ENCODE measurements around the gene UPP2.

The UPP2 gene

DNA sequence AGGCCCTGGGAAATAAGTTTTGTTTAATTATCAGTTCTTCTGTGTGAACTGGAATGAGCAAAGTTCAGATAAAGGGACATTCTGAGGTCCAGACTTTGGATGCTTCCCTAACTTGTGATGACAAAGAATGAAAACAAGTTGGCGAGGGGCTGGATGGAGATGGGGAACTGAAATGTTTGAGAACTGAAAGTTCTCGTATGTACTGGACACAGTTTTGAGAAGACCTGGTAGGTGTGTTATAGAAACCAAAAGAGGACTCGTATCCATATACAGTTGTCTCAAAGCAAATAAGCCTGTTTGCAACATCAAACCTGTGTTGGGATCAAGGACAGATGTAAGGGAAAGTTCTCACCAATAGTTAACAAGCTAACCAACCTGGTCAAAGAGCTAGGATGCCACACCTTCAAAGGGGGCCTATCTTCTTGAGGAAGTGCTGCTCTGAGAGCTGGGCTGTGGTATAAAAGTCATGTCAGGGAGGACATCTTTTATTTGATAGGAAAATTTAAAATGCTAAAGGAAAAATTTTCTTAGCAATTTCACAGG, at the start of gene UPP2:
Gene UPP2 (plus strand): TSS at position 493 of the 543 bp plus-strand sequence. CDS start 188 bp downstream, outside the sequence.
- DNase-seq: no peak

DNA sequence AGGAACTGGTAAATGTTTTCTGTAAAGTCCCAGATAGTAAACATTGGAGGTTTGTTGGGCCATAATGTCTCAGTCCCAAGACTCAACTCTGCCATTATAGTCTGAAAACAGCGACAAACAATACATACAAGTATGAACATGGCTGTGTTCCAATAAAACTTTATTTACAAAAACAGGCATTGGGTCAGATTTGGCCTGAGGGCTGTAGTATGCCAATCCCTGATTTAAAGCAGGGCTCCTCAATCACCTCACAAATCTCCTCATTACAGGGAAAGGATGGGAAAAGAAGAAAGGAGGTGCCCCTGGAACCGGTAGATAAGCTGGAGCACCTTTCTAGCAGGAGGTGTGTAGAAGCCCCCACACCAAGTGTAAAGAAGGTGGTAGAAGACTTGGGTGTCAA, 48.9 kb upstream of the UPP2 start:
- DNase-seq: no peak

DNA sequence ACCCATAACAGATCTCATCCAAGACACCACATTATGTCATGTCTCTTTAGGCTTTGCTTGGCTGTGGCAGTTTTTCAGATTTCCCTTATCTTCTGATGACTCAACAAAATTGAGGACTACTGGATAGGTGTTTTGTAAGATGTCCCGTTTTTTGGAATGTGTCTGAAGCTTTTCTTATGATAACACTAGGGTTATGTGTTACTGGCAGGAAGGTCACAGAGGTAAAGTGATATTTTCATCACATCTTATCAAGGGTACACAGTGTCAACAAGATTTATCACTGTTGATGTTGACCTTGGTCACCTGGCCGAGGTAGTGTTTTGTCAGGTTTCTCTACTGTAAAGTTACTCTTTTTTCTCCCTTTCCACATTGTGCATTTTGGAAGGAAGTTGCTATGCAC, 44.8 kb upstream of the UPP2 start:
- DNase-seq: no peak

DNA sequence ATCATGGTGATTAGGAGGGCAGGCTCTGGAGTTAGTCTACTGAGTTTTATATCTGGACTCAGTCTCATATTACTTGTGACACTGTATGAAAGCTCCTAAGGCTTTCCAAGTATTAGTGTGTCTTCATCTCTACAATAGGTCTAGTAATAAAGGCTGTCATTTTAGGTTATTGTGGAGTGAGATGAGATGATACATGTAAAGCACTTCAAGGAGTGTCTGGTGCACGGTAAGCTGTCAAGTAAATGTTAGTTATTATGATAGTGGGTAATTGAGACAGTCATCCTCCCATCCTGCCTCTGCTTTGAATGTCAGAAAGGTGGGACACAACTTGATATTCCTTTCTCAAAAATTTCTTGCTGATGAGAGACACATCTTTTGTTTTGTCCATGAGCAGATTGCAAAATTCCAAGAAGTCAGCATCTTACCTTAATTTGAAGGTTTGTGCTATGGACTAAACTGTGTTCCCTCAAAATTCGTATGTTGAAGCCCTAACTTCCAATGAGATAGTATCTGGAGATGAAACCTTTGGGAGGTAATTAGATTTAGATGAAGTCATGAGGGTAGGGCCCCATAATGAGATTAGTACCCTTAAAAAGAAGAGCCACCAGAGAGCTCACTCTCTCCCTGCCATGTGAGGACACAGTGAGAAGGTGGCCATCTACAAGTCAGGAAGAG, 41.4 kb upstream of the UPP2 start:
- no peak for DNase-seq

DNA sequence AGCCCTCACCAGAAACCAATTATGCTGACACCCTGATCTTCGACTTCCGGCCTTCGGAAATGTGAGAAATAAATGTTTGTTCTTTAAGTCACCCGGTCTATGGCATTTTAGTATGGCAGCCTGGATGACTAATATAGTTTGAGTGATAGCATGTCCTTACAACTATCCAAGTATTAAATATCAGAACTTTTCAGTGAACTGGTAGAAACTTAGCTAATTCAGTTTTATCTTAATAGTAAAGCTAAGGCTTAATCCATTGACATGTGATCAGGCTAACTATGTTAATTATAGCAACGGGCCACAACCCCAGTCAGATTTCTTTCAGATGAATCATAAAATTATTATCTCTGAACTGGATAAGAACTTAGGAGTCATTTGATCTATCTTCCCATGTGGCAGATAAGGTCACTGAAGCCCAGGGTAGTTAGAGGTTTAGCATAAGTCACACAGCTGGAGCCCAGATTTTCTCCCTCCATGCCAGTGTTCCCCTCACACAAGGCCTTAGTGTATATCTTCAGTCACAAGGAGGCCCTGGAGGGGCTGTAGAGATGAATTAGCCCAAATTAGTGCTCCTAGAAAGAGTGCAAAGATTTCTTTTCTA, 40.7 kb upstream of the UPP2 start:
- DNase-seq: no peak

DNA sequence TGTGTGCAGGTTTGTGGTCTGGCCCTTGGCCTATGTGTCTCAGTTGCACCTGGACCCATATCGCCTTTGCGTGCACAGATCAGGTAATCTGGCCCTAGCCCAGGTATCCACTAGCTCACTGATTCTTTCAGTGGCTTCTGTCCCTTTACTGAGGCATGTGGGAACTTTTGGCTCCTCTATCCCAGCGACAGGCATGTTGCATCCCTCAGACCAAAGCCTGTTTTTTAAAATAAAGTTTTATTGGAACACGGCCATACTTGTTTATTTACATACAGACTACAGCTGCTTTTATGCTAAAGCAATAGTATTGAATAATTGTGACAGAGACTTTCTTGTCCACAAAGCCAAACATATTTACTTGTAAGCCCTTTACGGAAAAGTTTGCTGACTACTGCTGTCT, 39.9 kb upstream of the UPP2 start:
- no peak for DNase-seq

DNA sequence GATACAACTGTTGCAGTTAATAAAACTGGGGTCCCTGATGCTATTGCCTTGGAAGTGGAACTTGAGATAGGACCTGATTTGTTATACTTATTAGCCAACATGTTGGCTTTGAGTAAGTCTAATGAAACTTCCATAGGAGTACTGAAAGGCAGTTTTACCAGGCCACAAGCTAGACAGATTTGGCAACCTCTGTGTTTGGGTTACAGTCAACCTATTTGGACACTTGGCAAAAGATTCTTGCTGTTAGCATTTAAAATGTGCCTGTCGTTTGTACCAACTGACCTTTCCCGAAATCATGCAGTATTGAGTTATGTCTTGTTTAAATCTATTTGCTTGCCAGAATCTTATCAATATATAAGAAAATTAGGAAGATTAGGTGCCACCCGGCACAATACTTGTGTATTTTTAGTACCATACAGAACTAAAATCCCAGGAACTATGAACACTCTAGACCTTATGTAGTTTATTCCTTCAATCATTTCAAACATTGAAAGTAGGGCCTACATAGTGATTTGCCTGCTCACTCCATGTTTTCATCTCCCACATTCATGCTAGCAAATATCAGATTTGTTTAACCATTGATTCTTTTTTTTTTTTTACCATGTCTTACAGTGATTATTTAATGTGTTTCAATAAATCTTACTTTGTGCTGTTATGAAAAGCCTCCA, 35.5 kb upstream of the UPP2 start:
- DNase-seq: no peak

DNA sequence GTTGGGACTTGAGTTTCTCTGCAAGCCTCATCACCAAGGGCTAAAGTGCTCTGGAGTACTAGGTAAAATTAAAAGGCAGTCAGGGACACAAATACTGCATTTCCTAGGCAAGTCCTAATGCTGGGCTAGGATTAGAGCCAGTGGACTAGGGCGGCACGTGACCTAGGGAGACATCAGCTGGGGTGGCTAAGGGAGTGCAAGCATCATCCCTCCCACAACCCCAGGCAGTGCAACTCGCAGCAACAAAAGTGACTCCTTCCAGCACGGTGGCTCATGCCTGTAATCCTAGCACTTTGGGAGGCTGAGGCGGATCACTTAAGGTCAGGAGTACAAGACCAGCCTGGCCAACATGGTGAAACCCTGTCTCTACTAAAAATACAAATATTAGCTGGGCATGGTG, 30.7 kb upstream of the UPP2 start:
- no peak for DNase-seq

DNA sequence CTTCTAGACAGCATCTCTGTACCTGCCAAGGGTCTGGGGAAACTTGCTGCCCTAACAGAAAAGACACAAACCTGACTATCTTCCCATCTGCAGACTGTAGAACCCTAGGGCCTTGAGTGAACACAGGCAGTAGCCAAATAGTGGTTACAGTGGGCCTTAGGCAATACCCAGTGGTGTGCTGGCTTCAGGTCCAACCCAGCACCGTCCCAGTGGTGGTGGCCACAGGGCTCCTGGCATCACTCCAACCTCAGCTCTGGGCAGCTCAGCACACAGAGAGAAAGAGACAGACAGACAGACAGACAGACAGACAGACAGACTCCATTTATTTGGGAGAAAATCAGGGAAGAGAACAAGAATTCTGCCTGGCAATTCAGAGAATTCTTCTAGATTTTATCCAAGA, 29.3 kb upstream of the UPP2 start:
- no peak for DNase-seq

DNA sequence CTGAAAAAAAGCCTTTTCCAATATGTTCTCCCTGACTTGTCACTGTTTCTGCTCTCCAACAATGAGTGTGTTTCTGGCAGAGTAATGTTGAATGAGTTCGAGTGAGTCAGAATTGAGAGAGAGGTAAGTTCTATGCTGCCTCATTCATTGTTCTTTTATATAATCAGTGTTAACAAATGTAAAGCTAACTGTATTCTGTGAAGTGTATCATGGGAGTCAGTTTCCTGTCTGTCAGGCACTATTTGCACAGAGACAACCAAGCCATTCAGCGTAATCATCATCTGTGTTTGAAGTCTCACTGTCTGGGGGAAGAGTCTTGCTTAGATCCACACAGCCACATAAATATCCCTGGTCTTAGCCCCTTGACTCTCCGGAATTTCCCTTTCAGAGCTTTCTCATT, 22.0 kb upstream of the UPP2 start:
- no peak for DNase-seq

DNA sequence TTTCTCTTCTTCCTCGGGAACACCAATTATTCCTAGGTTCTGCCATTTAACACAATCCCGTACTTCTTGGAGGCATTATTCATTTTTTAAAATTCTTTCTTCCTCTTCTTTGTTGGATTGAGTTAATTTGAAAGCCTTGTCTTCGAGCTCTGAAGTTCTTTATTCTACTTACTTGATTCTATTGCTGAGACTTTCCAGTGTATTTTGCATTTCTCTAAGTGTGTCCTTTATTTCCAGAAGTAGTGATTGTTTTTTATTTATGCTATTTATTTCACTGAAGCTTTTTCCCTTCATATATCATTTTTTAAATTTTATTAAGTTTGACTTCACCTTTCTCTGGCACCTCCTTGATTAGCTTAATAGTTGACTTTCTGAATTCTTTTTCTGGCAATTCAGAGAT, 13.6 kb upstream of the UPP2 start:
- no peak for DNase-seq

DNA sequence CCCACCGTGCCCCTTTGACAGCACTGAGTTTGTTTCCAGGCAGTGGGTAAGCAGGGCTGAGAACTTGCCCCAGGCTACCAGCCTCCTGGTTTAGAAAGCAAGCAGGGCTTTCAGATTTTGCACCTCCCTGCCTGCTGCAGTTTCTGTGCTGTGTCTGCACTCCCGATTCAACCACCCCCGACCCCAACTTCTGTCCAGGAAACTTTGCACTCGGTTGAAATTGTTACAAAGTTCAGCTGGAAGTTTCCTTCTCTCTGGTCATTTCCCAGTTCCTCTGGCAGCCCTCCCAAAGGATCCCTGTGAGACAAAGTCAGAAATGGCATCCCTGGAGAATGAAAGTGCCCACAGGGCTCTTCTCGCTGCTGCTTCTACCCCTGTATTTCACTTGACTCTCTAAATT, 12.4 kb upstream of the UPP2 start:
- DNase-seq: no peak

DNA sequence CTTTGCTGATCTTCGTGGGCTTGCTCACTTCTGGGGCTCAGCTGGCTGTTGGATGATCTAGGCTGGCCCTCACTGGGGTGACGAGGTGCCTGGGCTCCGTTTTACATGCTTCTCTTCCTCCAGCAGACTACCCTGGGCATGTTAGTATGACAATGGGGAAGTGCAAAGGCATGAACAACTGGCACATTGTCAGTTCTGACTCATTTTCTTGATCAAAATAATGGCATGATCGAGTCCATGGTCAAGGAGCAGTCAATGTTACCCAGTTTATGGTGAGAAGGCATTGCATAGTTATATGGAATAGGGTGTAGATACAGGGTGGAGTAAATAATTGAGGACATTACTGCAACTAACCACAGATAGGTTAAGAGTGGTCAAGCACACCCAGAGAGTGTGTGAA, 10.0 kb upstream of the UPP2 start:
- no peak for DNase-seq

DNA sequence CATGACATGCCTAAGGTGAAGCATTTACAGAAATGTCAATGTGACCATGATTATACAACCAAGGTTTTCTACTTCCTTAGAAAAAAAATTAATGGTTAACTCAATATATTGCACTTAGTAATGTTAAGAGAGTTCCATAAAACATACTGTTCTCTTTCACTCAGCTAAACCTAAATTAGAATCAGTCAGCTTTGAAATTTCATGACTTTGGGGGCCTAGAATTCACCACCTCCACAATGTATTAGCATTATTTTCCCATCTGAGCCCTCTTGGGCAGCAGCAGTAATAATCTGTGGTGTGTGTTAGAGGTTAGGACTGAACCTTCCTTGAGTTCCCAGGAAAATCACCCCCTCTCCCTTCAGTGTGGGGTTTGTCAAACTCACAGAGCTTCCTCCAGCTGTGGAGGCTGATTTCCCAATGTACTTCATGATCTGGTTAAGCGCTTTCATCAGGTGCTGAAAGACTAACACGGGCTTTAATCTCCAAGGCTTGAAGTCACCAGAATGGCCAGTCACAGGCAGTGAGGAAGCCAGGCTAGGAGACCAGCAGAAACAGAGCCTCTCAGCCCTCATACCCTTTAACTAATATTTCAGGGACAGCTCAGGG, 7.1 kb upstream of the UPP2 start:
- no peak for DNase-seq

DNA sequence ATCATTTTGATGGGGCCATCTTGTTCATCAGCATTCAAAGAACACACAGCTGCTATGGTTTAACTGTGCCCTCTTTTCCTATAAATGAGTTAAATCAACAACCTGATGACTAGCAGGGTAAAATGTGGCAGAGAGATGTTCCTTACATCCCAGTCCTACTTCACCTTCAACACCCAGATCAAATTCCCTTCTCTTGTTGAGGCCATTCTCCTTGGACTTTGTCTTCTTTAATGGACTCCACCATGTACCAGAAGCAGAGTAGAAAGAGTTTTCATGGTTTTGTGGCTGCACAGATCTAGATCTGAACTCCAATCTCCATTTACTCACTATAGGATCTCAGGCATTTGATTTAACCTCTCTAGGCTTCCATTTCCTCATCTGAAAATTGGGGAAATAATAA, 6.4 kb upstream of the UPP2 start:
- DNase-seq: no peak

DNA sequence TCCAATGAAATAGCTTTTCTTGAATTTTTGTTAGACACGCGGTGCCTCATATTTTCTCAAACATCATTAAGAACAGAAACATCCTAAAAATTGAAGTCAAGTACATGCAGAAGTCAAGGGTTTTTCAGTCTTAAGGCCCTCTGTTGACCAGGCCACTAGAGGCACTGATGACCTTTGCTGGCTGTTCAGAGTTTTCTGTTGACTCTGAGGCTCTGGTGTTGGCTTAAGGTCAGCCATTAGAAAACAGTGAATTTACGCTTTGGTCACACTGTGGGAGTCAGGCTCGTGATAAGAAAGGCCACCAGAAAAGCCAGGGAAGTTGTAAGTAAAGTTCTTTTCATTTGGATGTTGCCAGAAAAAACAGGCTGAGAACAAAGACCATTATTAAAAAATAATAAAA, 5.8 kb upstream of the UPP2 start:
- DNase-seq: no peak

DNA sequence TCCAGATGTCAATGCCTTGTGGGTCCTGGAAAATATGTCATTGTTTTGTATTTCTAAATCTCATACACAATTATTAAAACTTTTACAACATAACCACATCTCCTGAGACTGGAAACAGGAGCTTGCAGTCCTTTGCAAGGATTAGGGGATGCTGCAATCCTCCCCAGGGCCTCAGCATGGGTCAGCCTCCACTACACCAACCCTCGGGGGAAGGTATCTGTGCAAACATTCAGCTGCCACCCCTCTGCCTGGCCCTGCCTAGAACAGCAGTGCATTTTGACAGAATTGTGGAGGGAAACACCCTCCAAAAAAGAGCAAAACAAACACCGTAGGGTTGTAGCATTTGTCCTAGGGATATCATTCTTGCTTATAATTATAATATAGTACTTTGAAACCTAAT, 4.2 kb upstream of the UPP2 start:
- DNase-seq: no peak

DNA sequence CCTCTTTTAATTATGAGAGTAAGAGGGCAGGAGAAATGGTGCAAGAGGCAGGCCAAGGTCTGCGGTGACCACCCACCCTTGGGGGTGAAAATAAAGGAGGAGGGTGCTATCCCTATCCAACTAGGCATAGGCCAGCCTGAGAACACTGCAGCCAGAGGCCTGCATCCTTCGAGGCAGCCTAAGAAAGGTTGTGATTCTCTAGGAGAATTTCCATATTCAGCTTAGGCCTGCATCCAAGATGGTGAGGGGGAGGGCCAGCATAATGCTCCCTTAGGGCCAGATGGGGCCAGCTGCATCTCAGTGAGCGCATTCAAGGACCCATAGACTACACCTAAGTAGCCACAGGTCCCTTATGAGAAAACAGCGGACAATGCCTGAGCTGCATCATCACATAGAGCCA, 3.5 kb upstream of the UPP2 start:
- DNase-seq: no peak

DNA sequence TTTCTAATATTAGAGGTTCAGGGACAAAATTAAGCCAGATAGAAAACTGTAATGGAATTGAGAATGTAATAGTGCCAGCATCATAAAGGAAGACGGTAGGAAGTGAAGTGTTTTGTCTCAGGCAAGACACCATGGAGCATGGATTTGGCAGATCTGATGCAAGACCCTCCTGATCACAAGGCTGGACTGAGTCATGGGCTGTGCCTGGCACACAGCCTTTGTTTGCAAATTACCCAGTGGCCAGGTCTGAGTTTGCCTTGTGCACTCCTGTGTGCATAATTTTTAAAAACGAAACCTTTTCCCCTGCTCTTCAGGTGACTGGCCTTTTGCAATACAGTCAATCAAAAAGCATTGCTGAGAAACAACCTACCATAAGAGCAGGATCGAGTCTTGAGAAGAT, 2.0 kb upstream of the UPP2 start:
- DNase-seq: no peak

DNA sequence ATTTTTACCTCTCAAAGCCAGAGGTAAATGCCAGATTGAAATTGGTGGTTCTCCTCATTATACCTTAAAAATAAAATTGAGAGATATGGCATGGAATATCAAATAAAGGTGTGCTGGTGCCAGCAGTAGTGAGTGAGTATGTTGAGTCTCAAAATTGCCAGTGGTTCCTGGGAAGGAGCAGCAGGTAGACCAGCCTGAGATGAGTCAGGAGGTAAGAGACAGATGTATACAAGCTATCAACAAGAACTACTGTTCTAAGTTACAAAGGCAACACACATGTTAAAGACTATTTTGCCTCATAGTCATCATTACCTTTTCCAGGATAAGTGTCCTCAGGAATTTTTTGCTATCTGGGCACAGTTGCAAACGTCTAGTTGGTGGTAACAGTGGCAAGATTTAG, 1.3 kb upstream of the UPP2 start:
- no peak for DNase-seq

DNA sequence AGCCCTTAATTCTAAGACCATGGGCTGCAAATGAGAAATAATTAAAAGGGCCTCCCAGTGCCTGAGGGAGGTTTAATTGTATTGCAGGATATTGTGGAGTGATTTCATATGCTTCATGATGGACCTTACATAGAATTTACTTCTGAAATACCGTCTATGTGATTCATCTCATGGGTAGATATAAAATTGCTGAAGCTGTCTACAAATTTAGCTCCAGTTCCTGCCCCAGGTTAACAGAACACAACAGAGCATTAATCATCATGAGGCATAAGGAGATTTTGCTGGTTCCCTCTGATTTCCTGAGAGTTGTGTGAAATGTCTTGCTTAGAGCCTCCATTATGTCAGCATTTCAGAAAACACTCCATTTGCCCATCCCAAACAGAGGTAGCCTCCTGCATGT, 770 bp downstream of the UPP2 start:
- no peak for DNase-seq

DNA sequence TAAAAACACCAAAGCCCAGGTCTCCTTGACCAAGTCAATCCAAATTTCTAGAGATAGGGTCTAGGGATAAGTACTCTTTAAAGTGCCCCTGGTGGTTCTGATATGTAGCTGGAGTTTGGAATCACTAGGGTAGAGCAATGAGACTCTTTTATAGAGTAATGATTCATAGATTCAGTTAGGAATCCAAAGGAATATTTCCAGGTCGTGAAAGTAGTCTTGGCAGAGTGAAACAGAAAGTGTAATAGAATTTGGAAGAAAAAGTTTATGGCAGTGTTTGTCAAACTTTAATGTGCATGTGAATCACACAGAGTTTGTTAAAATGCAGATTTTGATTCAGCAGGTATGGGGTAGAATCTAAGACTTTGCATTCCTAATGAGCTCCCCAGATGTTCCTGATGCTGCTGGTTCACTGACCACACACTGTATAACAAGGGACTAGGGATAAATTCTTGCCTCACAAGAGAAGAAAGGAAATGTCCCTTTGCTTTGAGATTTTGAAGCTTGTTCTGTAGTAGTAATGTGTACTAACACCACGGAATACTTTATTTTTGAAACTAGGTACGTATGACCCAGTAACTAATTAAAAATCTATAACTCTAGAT, 1.8 kb downstream of the UPP2 start:
- no peak for DNase-seq

DNA sequence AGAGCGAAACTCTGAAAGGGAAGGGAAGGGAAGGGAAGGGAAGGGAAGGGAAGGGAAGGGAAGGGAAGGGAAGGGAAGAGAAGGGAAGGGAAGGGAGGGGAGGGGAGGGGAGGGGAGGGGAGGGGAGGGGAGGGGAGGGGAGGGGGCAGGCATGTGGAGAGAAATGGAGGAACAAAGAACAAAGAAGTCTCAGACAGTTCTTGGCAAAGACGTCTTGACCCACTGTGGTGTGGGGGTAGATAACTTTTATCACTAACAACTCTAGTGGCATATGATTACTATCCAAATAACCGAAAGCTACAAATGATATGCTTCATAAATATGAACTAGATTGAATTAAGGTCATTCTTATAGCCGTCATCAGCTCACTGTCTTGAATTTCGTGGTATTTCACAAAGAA, 3.2 kb downstream of the UPP2 start:
- no peak for DNase-seq

DNA sequence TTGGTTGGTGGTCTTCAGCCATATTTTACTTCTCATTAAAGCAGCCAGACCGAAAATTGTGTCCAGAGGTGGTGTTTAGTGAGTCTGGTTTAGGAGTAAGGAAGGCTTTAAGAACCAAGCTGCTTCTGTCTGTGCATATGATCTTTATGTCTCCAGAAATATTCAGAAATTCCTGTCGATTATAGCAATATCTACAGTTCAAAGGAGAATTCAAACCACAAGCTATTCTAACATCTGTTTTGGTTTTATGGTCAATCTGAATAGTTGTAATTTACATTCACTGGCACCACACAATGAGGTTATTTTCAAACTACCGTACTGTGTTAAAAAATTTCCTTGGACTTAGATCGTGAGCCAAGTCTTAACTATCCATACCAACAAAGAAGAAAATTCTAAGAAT, 11.3 kb downstream of the UPP2 start:
- no peak for DNase-seq

Measured in midbrain (tissue), 1 donor.